ENCODE data around the gene SLC12A6. TPM values are rescaled to one million over a fixed set of nuclear protein-coding genes. Genes with fewer than 3 reads are reported as not detected.

SLC12A6 gene
- total and polyA plus RNA-seq, 2 of the 13 experiments (the other 11 are each of a cell fraction or from before 2014, with no cell fraction given): 15.2 to 30.1 TPM

DNA sequence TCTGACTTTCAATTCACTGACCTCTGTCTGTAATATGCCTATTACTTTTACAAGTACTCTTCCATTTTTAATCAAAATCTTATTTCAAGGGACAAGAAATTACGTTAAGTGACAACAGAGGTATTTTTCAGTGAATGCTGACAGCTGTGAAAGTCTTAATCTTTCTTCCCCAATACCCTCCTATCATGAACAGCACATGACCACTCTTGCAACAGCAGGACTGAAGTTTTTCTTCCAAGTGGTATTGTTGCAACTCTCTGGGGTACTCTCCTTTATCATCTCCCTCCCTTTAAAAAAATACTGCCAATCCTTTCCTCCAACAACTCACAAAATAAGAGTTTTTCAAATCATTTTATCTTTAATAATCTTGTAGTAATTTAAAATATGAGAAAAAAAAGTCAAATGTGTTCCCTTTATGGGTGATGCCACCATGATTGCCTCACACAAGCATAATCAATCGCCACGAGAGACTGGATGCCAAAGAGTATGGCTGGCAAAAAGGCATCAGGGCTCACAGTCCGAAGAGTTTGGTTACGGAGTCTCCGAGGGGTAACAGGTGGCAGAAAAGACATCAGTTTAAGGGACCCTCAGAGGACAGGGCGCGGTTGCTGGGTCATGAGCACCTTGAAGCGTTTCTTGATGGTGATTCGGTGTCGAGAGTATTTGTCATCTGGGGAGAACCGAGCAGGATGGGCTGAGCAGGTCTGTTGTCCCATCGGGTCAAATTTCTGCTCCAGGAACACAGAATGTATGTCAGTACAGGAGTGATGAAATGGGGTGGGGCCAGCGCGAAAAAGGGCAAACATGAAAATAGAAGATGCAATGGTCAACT is 4.0 kb upstream of the SLC12A6 start:
- intact Hi-C loops (cut with micrococcal nuclease; ENCODE audit: unreplicated experiment): loop anchor here (2.0 to 10.0 kb wide), 2 partner anchors 23 to 237 kb away; partner anchors contain the start of genes EMC7 and PGBD4
- no peaks in the 10 kb centered on the region for H4K20me1 ChIP-seq (ENCODE audit: insufficient read depth, low read length)
- peak overlapping the region; percentile 84 for H3K27ac ChIP-seq (ENCODE audit: extremely low read length, insufficient read depth, low read length)
- H3K79me2 ChIP-seq (ENCODE audit: insufficient read depth, low read length): peaks cover 19% of the 10 kb centered on the region
- BruUV-seq (replicated peaks): TSS peak; percentile 76
- H3K27me3 ChIP-seq (ENCODE audit: control insufficient read depth in 1 of 2, insufficient read depth in 2 of 2, low read length in 2 of 2): no peaks in the 10 kb centered on the region; a peak in 1 of 5 replicates
- FAIRE-seq (no peak), ATAC-seq (no peak), DNase-seq (ENCODE audit: low spot score) (no peak)
- peak overlapping the region; percentile 89 to 95 (median 93) for H3K4me3 ChIP-seq (replicated peaks in 1 of 3; ENCODE audit: insufficient read depth in 1 of 3, low read depth in 2 of 3, low read length in 3 of 3)
- ChIA-PET POLR2A (interaction anchor here (0.9 to 1.6 kb wide), 2 partner anchors 132 to 240 kb away, joined by 3 to 7 read pairs; partner anchors contain the start of genes EMC7, KATNBL1 and PGBD4), CTCF (ENCODE audit: low intra/inter-chr PET ratio, low total read pairs) (no interaction called here)
- 91% methylated on average over 15 of the region's 15 CpGs for WGBS (ENCODE audit: low lambda C conversion rate)
- H3K4me1 ChIP-seq (ENCODE audit: insufficient read depth, low read length): peaks cover 22% of the 10 kb centered on the region
- H2AFZ ChIP-seq (ENCODE audit: low read length): no peak overlapping the region
- H3K36me3 ChIP-seq (replicated peaks in 1 of 2; ENCODE audit: control insufficient read depth in 1 of 2, insufficient read depth in 2 of 2, low read length in 2 of 2): peaks cover 0 to 3% of the 10 kb centered on the region in 2 experiments; a peak in 1 of 5 replicates
- H3K9me3 ChIP-seq (ENCODE audit: low read length): no peaks in the 10 kb centered on the region
- H3K4me2 ChIP-seq (ENCODE audit: low read depth, low read length): peak overlapping the region; percentile 75
- H3K9ac ChIP-seq (ENCODE audit: insufficient read depth, low read depth, low read length): peak overlapping the region; percentile 91; the same call in 1 of the 2 replicates
- TF ChIP-seq DMAP1 (CRISPR knock-in tag; IDR thresholded peaks at IDR 0.05) (no peak), MLX (CRISPR knock-in tag; IDR thresholded peaks at IDR 0.05) (no peak), NR0B2 (CRISPR knock-in tag; IDR thresholded peaks at IDR 0.05) (no peak), ZBTB38 (CRISPR knock-in tag; IDR thresholded peaks at IDR 0.05) (0 out of 2 replicates have a peak, but pooled peaks have one; percentile 28), TBL1XR1 (IDR thresholded peaks at IDR 0.05; ENCODE audit: borderline replicate concordance, low read length, partially characterized antibody) (no peak), CHD4 (IDR thresholded peaks at IDR 0.05; ENCODE audit: borderline replicate concordance, low read length) (no peak), HDAC2 (CRISPR knock-in tag; IDR thresholded peaks at IDR 0.05) (no peak), ZFP91 (CRISPR knock-in tag; IDR thresholded peaks at IDR 0.05; ENCODE audit: borderline replicate concordance) (no peak)
- TF ChIP-seq, protein P1, sequence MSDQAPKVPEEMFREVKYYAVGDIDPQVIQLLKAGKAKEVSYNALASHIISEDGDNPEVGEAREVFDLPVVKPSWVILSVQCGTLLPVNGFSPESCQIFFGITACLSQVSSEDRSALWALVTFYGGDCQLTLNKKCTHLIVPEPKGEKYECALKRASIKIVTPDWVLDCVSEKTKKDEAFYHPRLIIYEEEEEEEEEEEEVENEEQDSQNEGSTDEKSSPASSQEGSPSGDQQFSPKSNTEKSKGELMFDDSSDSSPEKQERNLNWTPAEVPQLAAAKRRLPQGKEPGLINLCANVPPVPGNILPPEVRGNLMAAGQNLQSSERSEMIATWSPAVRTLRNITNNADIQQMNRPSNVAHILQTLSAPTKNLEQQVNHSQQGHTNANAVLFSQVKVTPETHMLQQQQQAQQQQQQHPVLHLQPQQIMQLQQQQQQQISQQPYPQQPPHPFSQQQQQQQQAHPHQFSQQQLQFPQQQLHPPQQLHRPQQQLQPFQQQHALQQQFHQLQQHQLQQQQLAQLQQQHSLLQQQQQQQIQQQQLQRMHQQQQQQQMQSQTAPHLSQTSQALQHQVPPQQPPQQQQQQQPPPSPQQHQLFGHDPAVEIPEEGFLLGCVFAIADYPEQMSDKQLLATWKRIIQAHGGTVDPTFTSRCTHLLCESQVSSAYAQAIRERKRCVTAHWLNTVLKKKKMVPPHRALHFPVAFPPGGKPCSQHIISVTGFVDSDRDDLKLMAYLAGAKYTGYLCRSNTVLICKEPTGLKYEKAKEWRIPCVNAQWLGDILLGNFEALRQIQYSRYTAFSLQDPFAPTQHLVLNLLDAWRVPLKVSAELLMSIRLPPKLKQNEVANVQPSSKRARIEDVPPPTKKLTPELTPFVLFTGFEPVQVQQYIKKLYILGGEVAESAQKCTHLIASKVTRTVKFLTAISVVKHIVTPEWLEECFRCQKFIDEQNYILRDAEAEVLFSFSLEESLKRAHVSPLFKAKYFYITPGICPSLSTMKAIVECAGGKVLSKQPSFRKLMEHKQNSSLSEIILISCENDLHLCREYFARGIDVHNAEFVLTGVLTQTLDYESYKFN (CRISPR knock-in tag; conservative IDR thresholded peaks at IDR 0.05): no peak
- in situ Hi-C loops (cut with HindIII; ENCODE audit: extremely low pct_ligation_motif_present, low pct_unique_long_range_greater_than_20kb): no loop called here

Data from HepG2 (cell line).